ENCODE results near the gene UBE2D2. TPM values are rescaled to one million over a fixed set of nuclear protein-coding genes. Genes with fewer than 3 reads are reported as not detected.

Gene UBE2D2
- total and polyA plus RNA-seq, 2 of the 13 experiments (the other 11 are each of a cell fraction or from before 2014, with no cell fraction given), result 79.1 to 109 TPM

DNA sequence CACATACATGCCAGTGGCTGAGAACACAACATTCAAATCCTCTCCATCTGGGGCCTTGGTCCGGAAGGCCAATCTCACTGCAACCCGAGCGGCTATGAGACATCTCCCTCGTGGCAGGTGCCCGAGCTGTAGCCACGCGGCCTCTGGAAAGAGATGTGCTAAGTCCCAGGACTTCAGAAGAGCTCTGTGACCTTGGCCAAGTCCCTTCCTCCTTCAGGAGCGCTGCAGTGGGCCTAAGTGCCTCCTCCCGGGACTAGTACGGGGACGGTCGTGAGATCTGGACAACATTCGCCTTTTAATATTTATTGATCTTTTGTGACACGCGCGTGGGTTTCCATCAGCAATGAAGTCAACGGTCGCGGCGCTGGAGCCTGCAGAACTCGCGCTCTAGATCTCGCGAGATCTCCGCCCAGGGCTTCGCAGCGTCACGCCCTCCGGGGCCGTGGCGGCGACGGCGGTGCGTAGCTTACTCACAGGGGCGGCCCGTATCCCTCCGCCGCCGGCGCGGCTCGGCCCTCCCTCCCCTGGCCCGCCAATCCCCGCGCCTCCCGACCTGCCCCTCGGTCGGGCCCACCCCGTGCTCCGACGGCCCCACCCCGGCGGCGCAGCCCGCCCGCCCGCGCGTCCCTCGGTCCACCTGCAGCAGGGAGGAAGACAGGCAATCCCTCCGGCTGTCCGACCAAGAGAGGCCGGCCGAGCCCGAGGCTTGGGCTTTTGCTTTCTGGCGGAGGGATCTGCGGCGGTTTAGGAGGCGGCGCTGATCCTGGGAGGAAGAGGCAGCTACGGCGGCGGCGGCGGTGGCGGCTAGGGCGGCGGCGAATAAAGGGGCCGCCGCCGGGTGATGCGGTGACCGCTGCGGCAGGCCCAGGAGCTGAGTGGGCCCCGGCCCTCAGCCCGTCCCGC lies at the start of gene UBE2D2 (continued):
- TF ChIP-seq, protein P1, sequence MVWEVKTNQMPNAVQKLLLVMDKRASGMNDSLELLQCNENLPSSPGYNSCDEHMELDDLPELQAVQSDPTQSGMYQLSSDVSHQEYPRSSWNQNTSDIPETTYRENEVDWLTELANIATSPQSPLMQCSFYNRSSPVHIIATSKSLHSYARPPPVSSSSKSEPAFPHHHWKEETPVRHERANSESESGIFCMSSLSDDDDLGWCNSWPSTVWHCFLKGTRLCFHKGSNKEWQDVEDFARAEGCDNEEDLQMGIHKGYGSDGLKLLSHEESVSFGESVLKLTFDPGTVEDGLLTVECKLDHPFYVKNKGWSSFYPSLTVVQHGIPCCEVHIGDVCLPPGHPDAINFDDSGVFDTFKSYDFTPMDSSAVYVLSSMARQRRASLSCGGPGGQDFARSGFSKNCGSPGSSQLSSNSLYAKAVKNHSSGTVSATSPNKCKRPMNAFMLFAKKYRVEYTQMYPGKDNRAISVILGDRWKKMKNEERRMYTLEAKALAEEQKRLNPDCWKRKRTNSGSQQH (CRISPR knock-in tag; IDR thresholded peaks at IDR 0.05; ENCODE audit: low read depth), result peak; percentile 83; the same call in 1 of the 2 replicates
- TF ChIP-seq, protein P2, sequence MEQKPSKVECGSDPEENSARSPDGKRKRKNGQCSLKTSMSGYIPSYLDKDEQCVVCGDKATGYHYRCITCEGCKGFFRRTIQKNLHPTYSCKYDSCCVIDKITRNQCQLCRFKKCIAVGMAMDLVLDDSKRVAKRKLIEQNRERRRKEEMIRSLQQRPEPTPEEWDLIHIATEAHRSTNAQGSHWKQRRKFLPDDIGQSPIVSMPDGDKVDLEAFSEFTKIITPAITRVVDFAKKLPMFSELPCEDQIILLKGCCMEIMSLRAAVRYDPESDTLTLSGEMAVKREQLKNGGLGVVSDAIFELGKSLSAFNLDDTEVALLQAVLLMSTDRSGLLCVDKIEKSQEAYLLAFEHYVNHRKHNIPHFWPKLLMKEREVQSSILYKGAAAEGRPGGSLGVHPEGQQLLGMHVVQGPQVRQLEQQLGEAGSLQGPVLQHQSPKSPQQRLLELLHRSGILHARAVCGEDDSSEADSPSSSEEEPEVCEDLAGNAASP (CRISPR knock-in tag; IDR thresholded peaks at IDR 0.05; ENCODE audit: borderline replicate concordance), result no peak
- TF ChIP-seq SAFB2 (CRISPR knock-in tag; IDR thresholded peaks at IDR 0.05; ENCODE audit: borderline replicate concordance, low read depth), result peak; percentile 84
- TF ChIP-seq, protein P3, sequence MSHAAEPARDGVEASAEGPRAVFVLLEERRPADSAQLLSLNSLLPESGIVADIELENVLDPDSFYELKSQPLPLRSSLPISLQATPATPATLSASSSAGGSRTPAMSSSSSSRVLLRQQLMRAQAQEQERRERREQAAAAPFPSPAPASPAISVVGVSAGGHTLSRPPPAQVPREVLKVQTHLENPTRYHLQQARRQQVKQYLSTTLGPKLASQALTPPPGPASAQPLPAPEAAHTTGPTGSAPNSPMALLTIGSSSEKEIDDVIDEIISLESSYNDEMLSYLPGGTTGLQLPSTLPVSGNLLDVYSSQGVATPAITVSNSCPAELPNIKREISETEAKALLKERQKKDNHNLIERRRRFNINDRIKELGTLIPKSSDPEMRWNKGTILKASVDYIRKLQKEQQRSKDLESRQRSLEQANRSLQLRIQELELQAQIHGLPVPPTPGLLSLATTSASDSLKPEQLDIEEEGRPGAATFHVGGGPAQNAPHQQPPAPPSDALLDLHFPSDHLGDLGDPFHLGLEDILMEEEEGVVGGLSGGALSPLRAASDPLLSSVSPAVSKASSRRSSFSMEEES (CRISPR knock-in tag; IDR thresholded peaks at IDR 0.05), result peak; percentile 59
- peak; percentile 60 for TF ChIP-seq NFYC (CRISPR knock-in tag; IDR thresholded peaks at IDR 0.05)
- TF ChIP-seq, protein P4, sequence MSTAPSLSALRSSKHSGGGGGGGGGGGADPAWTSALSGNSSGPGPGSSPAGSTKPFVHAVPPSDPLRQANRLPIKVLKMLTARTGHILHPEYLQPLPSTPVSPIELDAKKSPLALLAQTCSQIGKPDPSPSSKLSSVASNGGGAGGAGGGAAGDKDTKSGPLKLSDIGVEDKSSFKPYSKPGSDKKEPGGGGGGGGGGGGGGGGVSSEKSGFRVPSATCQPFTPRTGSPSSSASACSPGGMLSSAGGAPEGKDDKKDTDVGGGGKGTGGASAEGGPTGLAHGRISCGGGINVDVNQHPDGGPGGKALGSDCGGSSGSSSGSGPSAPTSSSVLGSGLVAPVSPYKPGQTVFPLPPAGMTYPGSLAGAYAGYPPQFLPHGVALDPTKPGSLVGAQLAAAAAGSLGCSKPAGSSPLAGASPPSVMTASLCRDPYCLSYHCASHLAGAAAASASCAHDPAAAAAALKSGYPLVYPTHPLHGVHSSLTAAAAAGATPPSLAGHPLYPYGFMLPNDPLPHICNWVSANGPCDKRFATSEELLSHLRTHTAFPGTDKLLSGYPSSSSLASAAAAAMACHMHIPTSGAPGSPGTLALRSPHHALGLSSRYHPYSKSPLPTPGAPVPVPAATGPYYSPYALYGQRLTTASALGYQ (CRISPR knock-in tag; IDR thresholded peaks at IDR 0.05), result peak; percentile 59
- TF ChIP-seq, protein P5, sequence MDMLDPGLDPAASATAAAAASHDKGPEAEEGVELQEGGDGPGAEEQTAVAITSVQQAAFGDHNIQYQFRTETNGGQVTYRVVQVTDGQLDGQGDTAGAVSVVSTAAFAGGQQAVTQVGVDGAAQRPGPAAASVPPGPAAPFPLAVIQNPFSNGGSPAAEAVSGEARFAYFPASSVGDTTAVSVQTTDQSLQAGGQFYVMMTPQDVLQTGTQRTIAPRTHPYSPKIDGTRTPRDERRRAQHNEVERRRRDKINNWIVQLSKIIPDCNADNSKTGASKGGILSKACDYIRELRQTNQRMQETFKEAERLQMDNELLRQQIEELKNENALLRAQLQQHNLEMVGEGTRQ (IDR thresholded peaks at IDR 0.05; ENCODE audit: low read depth, low read length), result no peak
- TF ChIP-seq, protein P5 (CRISPR knock-in tag; IDR thresholded peaks at IDR 0.05; ENCODE audit: borderline replicate concordance), result no peak
- TF ChIP-seq ZNF564 (CRISPR knock-in tag; IDR thresholded peaks at IDR 0.05), result peak; percentile 95
- TF ChIP-seq, protein P6, sequence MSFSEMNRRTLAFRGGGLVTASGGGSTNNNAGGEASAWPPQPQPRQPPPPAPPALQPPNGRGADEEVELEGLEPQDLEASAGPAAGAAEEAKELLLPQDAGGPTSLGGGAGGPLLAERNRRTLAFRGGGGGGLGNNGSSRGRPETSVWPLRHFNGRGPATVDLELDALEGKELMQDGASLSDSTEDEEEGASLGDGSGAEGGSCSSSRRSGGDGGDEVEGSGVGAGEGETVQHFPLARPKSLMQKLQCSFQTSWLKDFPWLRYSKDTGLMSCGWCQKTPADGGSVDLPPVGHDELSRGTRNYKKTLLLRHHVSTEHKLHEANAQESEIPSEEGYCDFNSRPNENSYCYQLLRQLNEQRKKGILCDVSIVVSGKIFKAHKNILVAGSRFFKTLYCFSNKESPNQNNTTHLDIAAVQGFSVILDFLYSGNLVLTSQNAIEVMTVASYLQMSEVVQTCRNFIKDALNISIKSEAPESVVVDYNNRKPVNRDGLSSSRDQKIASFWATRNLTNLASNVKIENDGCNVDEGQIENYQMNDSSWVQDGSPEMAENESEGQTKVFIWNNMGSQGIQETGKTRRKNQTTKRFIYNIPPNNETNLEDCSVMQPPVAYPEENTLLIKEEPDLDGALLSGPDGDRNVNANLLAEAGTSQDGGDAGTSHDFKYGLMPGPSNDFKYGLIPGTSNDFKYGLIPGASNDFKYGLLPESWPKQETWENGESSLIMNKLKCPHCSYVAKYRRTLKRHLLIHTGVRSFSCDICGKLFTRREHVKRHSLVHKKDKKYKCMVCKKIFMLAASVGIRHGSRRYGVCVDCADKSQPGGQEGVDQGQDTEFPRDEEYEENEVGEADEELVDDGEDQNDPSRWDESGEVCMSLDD (CRISPR knock-in tag; IDR thresholded peaks at IDR 0.05; ENCODE audit: borderline replicate concordance), result no peak; the same call in 1 of the 2 replicates
- TF ChIP-seq, protein P7, sequence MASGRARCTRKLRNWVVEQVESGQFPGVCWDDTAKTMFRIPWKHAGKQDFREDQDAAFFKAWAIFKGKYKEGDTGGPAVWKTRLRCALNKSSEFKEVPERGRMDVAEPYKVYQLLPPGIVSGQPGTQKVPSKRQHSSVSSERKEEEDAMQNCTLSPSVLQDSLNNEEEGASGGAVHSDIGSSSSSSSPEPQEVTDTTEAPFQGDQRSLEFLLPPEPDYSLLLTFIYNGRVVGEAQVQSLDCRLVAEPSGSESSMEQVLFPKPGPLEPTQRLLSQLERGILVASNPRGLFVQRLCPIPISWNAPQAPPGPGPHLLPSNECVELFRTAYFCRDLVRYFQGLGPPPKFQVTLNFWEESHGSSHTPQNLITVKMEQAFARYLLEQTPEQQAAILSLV (CRISPR knock-in tag; IDR thresholded peaks at IDR 0.05; ENCODE audit: borderline replicate concordance), result no peak
- no peak for TF ChIP-seq RCOR2 (CRISPR knock-in tag; IDR thresholded peaks at IDR 0.05)
- no peak for TF ChIP-seq SMAD1 (CRISPR knock-in tag; IDR thresholded peaks at IDR 0.05; ENCODE audit: borderline replicate concordance, low read depth)
- 0 out of 2 replicates have a peak, but pooled peaks have one; percentile 31 for TF ChIP-seq PCBP1 (IDR thresholded peaks at IDR 0.05; ENCODE audit: borderline replicate concordance, low read depth, low read length)
